HG02870 (cell line): ENCODE data around the gene PARD3B.

Source experiments
- ATAC-seq: cut with Tn5 transposase; IDR thresholded peaks from one replicate; pipeline ENCODE4 v1.9.1; 2021; ENCODE audit warnings: mild to moderate bottlenecking, moderate library complexity; ENCODE audit not compliant: unreplicated experiment

The PARD3B gene

DNA sequence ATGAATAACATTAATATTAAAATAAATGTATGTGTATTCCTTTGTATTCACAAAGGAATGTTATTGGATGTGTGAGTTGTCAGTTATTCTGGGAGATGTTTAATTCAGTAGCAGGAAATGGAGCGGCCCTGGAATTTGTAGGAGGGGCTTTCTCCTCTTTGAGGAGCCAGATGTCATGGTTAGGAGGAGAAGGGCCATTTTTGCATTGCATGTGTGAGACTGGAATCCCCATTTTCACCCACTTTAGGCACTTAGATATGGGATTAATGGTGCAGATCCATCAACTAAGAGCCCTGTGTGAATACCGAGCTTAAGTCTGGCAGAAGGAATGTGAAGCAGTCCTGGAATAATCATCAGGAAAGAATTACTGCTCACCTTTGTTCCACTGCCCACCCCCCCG is 439.2 kb downstream of the PARD3B start:
- ATAC-seq = no peak

DNA sequence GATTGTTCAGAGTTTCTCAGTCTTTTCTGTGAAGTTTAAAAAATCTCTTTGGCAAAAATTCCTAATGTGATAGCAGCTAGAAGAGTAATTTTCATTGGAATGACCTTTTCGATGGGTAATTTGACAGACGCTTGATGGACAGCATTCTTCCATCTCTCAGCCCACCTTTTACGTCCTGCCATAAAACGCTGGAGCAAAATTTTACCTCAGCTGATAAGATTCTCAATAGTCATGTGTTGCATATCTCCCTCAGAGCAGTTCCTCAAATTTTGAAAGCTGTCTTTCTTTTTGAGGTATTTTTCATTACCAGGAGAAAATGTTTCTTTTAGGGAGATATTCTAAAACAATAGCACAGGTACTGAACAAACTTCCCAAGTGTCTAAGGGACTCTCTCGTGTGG is 441.4 kb downstream of the PARD3B start:
- ATAC-seq = no peak

DNA sequence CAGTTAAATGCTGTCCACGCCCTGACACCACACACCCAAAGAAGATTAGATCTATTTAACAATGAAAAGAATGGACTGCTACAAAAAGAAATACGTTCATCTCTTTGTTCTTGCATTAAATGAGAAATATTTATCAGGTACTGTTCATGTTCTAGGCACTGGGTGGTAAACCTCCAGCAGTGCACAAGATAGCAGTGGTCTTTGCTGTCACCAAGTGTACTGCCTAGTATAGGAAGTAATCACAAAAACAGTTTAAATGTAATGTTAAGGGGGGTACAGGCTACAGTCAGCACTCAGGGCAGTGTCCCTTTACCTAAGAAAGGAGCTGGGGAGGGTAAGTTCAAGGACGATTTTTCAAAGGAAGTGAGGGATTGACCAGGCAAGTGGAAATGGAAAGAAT is 443.6 kb downstream of the PARD3B start:
- no peak for ATAC-seq

DNA sequence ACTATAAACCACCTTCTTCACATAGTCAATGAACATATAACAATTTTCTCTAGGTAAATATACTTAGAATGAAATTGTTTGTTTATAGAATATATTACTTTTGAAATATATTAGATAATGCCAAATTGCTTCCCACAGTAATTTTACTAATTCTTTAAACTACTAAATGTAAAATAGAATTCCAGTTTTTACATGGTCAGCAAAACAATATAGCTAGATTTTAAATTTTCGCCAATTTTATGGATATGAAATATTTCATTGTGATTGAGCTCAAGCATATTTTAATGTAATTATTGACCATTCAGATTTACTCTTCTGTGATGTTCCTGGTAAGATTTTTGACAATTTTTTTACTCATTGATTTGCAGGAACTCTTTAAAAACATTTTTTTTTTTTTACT is 444.6 kb downstream of the PARD3B start:
- no peak for ATAC-seq

DNA sequence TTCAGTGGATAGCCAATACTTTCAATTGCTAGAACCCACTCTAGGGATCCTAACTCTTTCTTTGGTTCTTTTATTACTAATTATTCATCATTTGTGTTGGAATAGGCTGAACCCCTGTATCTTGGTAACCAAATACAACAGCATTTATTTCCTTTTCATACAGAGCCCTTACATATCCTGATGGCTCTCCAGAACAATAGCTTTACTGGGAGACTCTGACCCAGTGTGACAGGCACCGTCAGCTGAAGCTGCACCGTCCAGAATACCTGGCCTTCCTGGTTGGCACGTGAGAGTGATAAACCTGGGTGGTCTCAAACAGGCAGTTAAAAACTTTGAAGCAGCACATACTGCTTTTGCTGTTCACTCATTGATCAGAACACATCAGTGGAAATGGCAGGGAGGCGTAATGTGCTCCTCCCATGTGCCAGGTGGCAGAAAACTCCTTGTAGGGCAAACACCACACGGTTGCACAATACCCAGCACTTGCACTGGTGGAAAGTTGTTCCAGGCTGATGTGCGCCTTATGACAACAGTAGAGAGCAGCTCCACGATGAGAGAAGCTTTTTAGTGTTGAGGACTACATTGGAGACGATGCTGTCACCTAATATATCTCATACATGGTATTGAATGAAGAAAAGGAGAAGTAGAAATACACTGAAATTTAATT is 456.2 kb downstream of the PARD3B start:
- no peak for ATAC-seq

DNA sequence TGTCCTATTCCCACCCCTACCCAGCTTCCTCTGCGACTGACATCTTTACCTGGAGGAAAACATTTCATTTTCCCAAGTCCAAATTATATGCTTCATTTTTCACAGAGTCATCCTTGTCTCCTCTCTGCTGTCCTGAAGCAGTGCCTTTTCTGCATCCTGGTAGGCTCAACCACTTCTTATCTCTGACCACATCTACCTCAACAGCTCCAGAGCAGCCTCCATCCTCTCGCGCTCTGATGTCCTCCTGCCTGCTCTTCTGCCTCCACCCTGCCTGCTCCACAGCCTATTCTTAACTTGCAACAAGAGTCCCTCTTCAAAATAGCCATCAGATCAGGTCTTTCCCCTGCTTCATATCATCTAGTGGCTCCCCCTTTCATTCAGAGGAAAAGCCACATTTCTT is 457.1 kb downstream of the PARD3B start:
- no peak for ATAC-seq

DNA sequence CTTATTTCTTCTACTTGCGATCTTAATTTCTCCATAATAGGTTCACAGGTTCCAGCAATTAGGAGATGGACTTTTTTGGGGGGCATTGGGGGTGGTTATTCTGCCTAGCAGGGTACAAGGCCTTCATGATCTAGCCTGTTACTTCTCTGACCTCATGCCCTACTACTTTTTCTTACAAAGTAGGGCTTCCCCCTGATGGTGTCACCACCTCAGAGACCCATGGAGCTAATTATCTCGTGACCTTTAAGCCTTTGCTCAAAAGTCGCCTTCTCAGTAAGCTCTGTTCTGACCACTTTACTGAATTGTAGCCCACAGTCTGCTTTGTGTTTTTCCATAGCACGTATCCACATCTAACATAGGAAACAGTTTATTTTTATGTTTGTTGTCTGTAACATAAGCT is 458.0 kb downstream of the PARD3B start:
- no peak for ATAC-seq

DNA sequence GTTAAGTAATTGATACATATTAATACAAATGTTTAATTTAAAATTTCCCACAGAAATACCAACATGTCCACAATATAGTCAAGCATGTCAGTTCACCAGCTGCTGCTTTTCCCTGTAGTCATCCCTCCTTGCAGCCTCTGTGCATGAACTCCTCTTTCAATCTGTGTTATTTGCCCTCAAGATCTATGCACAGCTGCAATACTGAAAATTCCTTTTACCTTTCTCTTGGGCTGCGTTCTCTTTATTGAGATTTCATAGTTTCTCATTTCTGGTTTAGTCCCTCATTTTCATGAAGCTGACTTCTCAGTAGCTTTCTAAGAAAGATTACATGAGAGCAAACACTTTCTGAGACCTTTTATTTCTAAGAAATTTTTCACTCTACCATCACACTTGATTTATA is 464.9 kb downstream of the PARD3B start:
- ATAC-seq = no peak

DNA sequence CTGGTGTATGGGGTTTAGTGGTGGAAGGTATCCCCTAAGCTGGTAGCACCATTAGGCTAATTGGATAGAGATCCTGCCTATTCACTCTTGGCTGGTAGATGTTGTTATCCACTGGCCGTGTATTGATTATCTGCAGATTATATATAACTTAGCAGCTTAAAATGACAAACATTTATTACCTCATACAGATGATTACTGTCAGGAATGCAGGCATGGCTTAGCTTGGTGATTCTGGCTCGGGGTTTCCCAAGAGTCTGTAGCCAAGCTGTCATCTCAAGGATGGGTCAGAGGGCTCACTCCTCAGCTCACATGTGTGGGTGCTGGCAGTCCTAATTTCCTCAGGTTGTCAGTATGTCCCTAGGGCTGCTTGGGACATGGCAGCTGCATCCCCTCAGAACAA is 465.8 kb downstream of the PARD3B start:
- ATAC-seq = no peak

DNA sequence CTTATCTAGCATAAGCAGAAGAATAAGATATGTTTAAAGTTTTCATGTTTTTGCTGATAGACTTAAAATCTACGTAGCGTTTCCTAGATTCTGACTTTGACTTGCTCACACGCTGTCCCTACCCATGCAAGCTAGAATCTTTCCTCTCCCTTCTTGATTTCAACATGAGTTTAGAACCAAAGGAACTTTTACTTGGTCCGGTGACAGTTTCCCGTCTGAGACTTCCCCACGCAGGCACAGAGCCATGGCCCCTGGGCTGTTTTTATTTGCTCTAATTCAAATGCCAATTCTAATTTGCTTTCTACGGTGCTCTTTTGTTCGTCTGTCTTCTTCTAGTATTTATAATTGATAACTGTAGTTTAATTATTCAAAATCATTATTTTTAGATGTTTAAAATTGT is 467.7 kb downstream of the PARD3B start:
- ATAC-seq = no peak

DNA sequence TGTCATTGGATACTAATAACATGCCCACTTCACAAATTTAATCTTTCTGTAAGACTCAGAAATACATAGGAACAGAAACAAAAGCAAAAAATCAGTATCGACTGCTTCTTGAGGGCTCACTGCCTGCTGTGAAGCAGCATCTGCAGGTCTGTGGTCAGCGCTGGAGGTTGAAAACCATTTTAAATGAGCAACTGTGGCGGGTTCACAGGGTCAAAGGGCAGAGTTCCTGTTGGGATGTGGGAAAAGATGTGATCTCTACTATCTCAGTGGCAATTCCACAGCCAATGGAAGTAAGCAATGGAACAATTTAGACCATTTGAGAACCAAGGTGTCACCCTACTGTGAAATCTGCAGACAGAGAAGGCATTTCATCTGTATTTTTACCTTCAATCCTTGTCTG is 468.3 kb downstream of the PARD3B start:
- no peak for ATAC-seq

DNA sequence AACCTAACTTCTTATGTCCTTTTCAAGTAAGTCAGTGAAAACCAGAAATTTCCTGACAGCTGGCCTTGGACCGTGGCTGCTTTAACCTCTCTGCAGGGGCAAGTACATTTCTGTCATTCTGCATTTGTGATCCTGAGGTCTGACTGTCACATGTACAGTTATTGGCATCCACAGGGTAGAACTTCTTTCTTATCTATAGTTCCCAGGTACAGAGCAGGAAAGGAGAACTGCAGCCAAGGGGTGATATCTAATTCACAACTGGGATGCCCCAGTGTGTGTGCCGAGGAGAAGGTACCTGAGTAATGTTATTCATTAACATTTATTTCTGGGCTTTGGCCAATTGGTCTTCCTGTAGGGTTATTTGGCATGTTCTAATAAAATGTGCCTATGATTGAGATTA is 468.9 kb downstream of the PARD3B start:
- ATAC-seq = no peak

DNA sequence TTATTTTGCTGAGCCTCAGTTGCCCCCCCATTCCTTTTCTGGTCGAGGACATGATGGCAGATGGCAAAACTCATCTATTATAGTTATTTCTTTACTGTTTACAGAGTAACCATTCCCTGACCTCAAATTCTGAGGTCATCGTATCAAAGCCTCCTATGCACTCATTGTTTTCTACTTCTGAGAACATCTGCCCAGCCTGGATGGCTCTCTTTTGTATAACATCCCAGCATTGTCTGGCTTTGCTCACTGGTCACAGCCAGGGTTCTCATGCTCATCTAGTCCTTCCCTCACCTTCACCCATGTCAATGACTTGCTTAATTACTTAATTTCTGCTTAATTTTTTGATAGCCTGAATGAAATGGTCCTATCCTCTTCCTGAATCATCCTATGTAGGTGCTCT is 472.1 kb downstream of the PARD3B start:
- no peak for ATAC-seq

DNA sequence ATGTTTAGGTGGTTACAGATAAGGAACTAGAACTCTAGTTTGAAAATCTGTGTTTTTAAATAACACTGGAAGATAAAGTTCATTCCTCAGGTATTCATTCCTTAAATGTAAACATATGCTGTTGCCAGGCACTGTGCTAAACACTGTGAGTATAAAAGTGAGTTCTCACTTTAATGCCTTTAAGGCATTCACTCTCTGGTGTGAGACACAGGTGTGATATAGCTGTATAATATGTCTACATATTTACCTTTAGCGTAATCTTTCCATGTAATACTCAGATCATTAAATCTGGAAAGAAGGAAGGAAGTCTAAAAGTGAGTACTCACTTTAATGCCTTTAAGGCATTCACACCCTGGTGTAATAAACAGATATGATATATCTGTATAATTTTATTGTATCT is 472.6 kb downstream of the PARD3B start:
- no peak for ATAC-seq

DNA sequence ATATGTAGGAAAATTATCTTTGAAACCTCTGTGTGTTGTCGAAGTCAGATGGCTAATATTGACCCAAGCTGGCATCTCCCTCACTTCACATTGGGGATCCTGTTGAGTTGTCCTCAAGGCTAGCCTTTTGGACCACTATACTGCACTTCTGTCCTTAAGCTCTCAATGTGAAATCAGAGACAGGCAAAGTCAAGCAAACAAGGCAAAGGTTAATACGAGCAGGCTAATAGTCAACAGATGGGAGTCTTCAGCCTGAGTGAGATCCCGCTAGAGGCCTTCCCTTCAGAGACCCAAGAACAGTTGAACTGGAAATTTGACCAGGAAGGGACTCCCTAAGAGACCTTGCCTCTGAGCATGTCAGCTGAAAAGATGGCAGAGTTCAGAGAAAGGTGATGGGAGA is 475.4 kb downstream of the PARD3B start:
- ATAC-seq = no peak

DNA sequence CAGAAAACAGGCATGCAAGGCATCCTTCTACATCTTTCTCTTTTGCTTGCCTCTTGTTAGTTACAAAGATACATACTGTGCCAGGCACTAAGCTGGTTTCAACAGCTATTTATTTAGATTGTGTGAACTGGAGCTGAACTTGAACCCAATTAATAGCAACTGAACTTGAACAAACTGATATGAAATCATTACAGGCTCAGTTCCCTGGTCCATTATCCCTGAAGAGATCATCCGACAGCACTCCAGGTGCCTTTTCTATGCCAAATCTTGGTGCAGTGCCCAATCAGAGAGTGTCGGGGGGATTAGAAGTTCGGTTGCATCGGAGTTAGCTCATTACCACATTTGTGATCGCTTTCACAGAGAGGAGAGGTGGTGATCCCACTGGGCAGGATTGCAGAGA is 477.6 kb downstream of the PARD3B start:
- no peak for ATAC-seq

DNA sequence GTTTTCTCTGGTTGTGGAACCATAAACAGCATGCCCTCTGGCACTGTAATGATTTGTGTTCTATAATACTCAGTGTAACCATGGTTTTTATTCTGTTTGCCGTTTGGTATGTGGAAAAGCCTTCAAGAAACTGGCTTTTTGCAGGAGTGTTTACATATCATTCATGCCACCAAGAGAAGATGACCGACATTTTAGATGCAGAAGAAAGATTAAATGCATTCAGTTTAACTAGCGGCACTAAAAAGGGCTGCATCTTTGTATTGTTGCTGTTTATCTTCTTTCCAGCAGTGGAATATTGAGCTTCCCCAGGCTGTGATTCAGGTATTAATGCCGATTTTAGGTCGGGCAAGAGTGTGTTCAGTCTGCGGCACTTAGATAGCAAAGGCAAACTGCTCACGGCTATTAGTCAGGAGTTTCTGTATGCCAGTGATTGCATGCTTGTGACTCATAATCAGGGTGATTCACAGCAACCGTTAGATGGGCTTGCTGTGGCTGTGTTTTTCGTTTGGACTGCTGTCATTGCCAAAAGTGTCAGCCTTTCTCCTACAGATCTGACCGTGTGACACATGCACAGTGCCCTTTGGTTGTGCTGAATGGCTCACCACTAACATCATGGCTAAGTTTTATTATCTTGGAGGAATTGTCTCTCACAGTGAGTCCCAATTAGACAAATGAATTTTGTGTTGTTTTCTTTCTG is 479.7 kb downstream of the PARD3B start:
- ATAC-seq = no peak

DNA sequence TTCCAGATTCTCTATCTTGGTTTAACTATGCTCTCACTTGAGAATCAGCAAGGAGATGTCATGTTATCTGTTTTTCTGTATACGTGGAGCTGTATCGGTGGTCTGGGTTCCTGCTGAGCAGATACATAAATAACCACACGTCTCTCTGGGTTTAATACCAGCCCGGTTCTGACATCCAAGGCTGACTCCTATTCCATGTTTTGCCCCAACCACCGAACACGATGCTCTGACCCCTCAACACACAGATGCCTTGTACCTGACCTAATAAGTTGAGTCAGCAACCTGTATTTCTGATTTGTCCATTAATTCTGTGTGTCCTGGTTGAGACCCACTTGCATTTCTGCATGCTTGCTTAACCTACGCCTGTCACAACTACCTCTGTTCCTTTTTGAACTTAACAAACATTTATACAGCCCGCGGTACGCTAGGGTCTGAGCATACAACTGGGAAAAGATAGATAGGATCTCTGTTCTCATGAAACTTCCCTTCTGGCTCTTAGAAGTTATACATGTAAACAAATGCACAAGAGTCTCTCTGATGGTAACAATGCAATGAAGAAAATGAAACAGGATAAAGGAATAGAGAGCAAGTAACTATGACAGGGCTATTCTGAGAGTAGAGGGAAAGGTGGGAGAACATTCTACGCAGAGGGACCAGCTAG is 480.4 kb downstream of the PARD3B start:
- ATAC-seq = no peak

DNA sequence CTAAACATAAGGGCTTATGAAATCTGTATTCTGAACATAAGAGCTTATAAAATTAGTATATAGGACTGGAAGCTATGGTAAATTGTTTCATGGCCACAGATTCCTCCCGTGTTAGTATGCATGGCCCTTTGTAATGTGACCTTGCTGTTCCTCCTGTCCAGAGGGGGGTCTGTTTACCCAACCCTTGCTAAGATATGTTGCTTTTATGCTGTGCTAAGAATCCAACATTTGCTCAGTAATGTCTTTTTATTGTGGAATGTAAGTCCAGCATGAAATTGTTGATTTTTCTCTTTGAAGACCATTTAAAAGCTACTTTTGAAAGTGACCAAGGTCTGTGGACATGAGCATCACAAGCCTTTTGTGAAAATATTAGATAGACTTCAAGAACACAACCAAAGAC is 485.4 kb downstream of the PARD3B start:
- ATAC-seq = no peak

DNA sequence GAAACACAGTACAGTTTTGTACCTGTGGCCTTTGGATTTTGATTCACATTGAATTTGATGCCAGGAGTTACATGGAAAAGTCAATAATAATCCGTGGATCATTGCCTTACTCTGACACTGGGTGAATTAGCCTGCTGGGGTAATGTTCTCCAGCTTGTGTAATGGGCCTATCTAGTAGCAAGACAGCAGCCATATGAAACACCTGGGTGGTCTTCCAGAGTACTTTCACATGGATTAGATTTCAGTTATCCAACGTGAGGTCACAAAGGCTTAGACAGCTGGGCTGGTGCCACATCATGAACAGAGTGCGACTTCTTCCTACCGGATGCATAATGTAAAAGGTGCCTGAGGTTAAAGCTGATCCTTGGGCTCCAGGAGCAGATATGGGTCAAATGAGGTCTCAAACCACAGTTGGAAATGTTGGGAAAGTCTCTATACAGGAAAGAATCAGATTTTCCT is 486.8 kb downstream of the PARD3B start:
- ATAC-seq = no peak

DNA sequence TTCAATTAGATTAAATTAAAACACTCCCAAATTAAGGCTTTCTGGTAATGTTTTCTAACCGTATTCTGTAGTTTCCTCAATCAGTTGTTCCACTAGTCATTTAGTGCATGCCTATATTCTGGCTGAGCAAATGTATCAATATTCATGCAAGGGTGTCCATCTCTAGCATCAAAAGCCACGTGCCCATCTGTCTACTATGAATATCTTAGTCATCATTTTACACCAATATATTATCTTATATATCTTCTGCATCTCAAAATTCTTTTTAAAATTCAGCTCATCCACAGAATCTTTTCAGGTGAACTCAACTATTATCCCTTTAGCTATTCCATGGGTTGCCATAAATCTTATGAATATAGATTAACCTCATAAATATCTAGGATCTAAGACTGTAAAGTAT is 488.2 kb downstream of the PARD3B start:
- ATAC-seq = no peak

DNA sequence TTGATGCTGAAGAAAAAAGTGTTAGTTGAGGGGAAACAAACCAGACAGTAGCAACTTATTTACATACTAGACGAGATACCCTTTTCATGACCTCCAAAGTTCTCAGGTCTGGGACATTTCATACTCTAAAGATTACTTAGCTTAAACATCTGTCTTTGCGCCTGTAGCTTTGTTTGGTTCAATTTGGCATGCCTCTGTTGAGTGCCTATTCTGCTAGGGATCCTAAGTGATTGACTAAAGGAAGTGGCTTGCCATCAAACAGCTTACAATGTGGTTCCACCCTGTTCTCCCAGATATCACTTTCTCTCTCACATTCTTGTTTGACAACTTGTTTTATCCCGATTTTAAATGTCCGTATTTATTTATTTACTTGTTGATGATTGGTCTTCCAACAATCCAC is 488.8 kb downstream of the PARD3B start:
- no peak for ATAC-seq
